HuH-7.5 (cell line): ENCODE results near the gene FBXW11.

Source experiments
- DNase-seq: peaks from one replicate; pipeline ENCODE4 v3.0.0; 2011; ENCODE audit warnings: low spot score

The FBXW11 gene

GRCh38 chr5:172015346-172015745 is 8.9 kb upstream of the FBXW11 start:
- no peak for DNase-seq

- DNase-seq, result no peak
Measured at GRCh38 chr5:172010278-172010677, 3.8 kb upstream of the FBXW11 start.

- DNase-seq, result no peak
Measured at GRCh38 chr5:172009536-172010270, 3.3 kb upstream of the FBXW11 start.

GRCh38 chr5:172008689-172009141 is 2.3 kb upstream of the FBXW11 start:
- no peak for DNase-seq

- DNase-seq, result no peak
Measured at GRCh38 chr5:172008111-172008455, 1.6 kb upstream of the FBXW11 start.

GRCh38 chr5:172007175-172008110 is 1.0 kb upstream of the FBXW11 start:
- no peak for DNase-seq

GRCh38 chr5:172005708-172006320 is 624 bp downstream of the FBXW11 start:
- peak; percentile 31 for DNase-seq

GRCh38 chr5:172004824-172005237 is 1.6 kb downstream of the FBXW11 start:
- no peak for DNase-seq

GRCh38 chr5:172003746-172004145 is 2.7 kb downstream of the FBXW11 start:
- no peak for DNase-seq

GRCh38 chr5:172002840-172003512 is 3.5 kb downstream of the FBXW11 start:
- no peak for DNase-seq

- DNase-seq, result no peak
Measured at GRCh38 chr5:172002310-172002709, 4.1 kb downstream of the FBXW11 start.

- DNase-seq, result no peak
Measured at GRCh38 chr5:171999877-172000276, 6.6 kb downstream of the FBXW11 start.

GRCh38 chr5:171999100-171999499 is 7.3 kb downstream of the FBXW11 start:
- DNase-seq, result no peak

- DNase-seq, result no peak
Measured at GRCh38 chr5:171997011-171997410, 9.4 kb downstream of the FBXW11 start.

- no peak for DNase-seq
Measured at GRCh38 chr5:171992813-171993212, 13.6 kb downstream of the FBXW11 start.

- no peak for DNase-seq
Measured at GRCh38 chr5:171992305-171992704, 14.1 kb downstream of the FBXW11 start.

- DNase-seq, result no peak
Measured at GRCh38 chr5:171990713-171991015, 15.8 kb downstream of the FBXW11 start.

GRCh38 chr5:171989946-171990712 is 16.3 kb downstream of the FBXW11 start:
- DNase-seq, result no peak

GRCh38 chr5:171989276-171989675 is 17.2 kb downstream of the FBXW11 start:
- no peak for DNase-seq

GRCh38 chr5:171986772-171987171 is 19.7 kb downstream of the FBXW11 start:
- no peak for DNase-seq

- DNase-seq, result no peak
Measured at GRCh38 chr5:171984748-171985419, 21.6 kb downstream of the FBXW11 start.
